Midbrain (tissue), 1 donor: ENCODE data around the gene MNX1.

ENCODE experiments used
- DNase-seq: peaks from one replicate; lab custom pipeline; 2025; lab: John Stamatoyannopoulos, UW

Gene MNX1

GRCh38 chr7:156969972-156970420, 40.5 kb downstream of the MNX1 start:
- DNase-seq: no peak

DNA sequence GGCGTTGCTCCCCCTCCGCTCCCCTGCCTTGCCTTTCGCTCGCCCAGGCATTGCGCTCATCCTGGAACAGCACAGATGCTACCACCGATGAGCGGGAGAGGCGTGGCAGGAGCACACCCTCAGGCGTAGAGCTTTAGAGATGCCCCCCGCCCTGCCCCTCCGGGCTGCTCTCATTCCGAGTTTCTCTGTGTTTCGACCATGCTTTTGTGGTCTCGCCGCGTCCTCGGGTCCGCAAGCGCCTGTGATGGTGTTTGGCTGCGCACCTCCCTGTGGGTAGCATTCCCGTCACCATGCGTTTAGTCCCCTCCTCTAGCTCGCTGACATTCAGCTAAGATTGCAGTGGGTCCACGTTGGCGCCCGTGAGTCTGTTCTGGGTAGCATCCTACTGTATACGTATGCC, 42.3 kb downstream of the MNX1 start:
- DNase-seq: no peak

DNA sequence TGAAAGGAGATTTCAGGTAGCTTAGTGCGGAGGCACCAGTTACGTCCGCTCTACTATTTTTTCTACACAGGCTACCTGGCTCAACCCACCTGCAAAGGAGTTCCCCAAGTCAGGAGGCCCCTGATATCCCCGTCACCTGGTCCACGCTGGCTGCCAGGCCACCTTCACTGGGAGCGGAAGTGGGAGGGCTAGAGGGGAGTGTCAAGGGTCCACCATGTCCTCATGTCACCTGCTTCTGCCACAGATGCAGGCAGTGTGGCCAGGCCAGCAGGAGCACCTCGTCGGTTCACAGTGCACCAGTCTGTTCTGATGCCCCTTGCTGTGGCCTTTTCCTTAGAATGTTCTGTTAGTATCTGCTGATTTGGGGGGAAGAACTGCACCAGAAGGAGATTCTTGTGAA, 44.1 kb downstream of the MNX1 start:
- no peak for DNase-seq

- DNase-seq: no peak
These were observed 45.5 kb downstream of the MNX1 start for GRCh38 chr7:156964971-156965370.

- DNase-seq: no peak
These were observed 47.0 kb downstream of the MNX1 start for GRCh38 chr7:156963472-156963871.

- DNase-seq: no peak
These were observed 47.6 kb downstream of the MNX1 start for GRCh38 chr7:156962897-156963296.

GRCh38 chr7:156962145-156962544, 48.3 kb downstream of the MNX1 start:
- no peak for DNase-seq

DNA sequence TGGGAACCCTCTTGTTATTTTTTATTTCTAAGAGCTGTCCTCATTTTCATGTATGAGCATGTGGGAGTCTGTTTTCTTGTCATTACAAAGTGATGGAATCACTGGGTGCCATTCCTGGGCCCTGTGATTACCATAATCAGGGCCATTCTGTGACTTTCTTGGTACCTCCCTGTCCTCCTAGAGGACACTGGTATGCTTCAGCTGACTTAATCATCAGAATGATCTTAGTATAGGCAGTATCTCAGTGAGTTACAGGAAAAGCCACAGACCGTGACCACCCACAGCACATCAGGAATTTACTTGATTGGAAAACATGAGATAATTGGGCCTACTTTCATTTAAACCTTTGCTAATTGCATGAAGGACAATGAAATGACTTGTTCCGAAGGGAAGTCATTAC, 53.7 kb downstream of the MNX1 start:
- no peak for DNase-seq

DNA sequence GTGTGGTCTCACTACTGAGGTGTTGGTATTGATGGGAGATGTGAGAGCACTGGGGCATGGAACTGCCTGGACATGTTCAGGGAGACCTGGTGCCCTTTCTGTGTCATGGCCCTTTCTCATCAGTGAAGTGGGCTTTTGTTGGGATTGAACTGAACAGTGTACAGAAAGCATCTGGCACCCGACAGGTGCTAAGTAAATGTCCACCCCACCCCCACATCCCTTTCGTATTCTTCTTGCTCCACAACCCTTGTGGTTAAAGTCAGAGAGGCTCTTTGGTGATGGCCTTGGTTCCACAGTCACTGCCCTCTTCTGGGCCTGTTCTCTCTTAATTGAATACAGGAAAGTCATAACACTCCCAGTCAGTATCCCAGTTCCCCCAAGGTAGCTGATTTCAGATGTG, 55.5 kb downstream of the MNX1 start:
- DNase-seq: no peak
